Anterior cingulate cortex (tissue), 58 donors: ENCODE results near the gene RPL10A.
A peak's percentile ranks its signal among the peaks of the same experiment; 100 is the strongest.
"Not testable (repeated sequence)": the region's sequence is repeated elsewhere in the genome, so short reads cannot be mapped to it uniquely, and the experiment has no call there.

Experiments used
- DNase-seq, 58 donors: peaks; one replicate each; lab custom pipeline; 2025; lab: John Stamatoyannopoulos, UW

RPL10A gene

GRCh38 chr6:35468181-35468979 lies at the start of gene RPL10A:
Gene RPL10A (plus strand): TSS chr6:35468401. CDS start chr6:35468435, 34 bp downstream.
- peak; percentile 62 to 98 (median 92) for DNase-seq

GRCh38 chr6:35419417-35419816 lies 48.8 kb upstream of the RPL10A start:
- peak in 1 of 58 donors; percentile 5 for DNase-seq

GRCh38 chr6:35419961-35420360 lies 48.2 kb upstream of the RPL10A start:
- DNase-seq, result no peak

- no peak for DNase-seq
Measured at GRCh38 chr6:35425284-35425683, 42.9 kb upstream of the RPL10A start.

- peak in 2 of 58 donors; percentile 5 to 8 for DNase-seq
Measured at GRCh38 chr6:35426074-35426473, 42.1 kb upstream of the RPL10A start.

GRCh38 chr6:35427435-35427834 lies 40.8 kb upstream of the RPL10A start:
- no peak for DNase-seq

GRCh38 chr6:35427851-35428321 lies 40.3 kb upstream of the RPL10A start:
- DNase-seq, result no peak

GRCh38 chr6:35428421-35429149 lies 39.6 kb upstream of the RPL10A start:
- DNase-seq, result no peak

- DNase-seq, result no peak
Measured at GRCh38 chr6:35429463-35429862, 38.7 kb upstream of the RPL10A start.

- DNase-seq, result no peak
Measured at GRCh38 chr6:35432291-35432690, 35.9 kb upstream of the RPL10A start.

- DNase-seq, result not testable (repeated sequence)
Measured at GRCh38 chr6:35432702-35433101, 35.5 kb upstream of the RPL10A start.

GRCh38 chr6:35435074-35435837 lies 32.9 kb upstream of the RPL10A start:
- DNase-seq, result no peak

- DNase-seq, result no peak
Measured at GRCh38 chr6:35436071-35436857, 31.9 kb upstream of the RPL10A start.

GRCh38 chr6:35438378-35439065 lies 29.7 kb upstream of the RPL10A start:
- DNase-seq, result not testable (repeated sequence)

GRCh38 chr6:35439308-35439707 lies 28.9 kb upstream of the RPL10A start:
- no peak for DNase-seq

- no peak for DNase-seq
Measured at GRCh38 chr6:35441205-35441604, 27.0 kb upstream of the RPL10A start.

- DNase-seq, result no peak
Measured at GRCh38 chr6:35441642-35442041, 26.6 kb upstream of the RPL10A start.

- no peak for DNase-seq
Measured at GRCh38 chr6:35442693-35443092, 25.5 kb upstream of the RPL10A start.

- no peak for DNase-seq
Measured at GRCh38 chr6:35443341-35444030, 24.7 kb upstream of the RPL10A start.
